Stimulated activated CD4-positive, alpha-beta T cell treated with anti-CD3 and anti-CD28 coated beads, Interleukin-4, amount 100 ng/mL, for 4 hours (primary cell): ENCODE data around the gene CCNI2.

Source experiments
- DNase-seq, 2 experiments: peaks; one replicate each; pipeline ENCODE4 v3.0.0-alpha.2; 2020

The CCNI2 gene

GRCh38 chr5:132750471-132751230 is 3.4 kb downstream of the CCNI2 start:
- DNase-seq: no peak

- no peak for DNase-seq
Observed at GRCh38 chr5:132751444-132751843, 4.2 kb downstream of the CCNI2 start.

- no peak for DNase-seq
Observed at GRCh38 chr5:132751971-132752580, 4.8 kb downstream of the CCNI2 start.

GRCh38 chr5:132752581-132753125 is 5.4 kb downstream of the CCNI2 start:
- no peak for DNase-seq

GRCh38 chr5:132753135-132753987 is 6.1 kb downstream of the CCNI2 start:
- DNase-seq: no peak

- no peak for DNase-seq
Observed at GRCh38 chr5:132754111-132754510, 6.9 kb downstream of the CCNI2 start.

GRCh38 chr5:132754947-132755346 is 7.7 kb downstream of the CCNI2 start:
- DNase-seq: no peak

GRCh38 chr5:132756542-132756941 is 9.3 kb downstream of the CCNI2 start:
- no peak for DNase-seq

- no peak for DNase-seq
Observed at GRCh38 chr5:132758451-132758850, 11.2 kb downstream of the CCNI2 start.

GRCh38 chr5:132759114-132760048 is 12.2 kb downstream of the CCNI2 start:
- DNase-seq: no peak

GRCh38 chr5:132760049-132760420 is 12.8 kb downstream of the CCNI2 start:
- DNase-seq: no peak

- no peak for DNase-seq
Observed at GRCh38 chr5:132760601-132761317, 13.5 kb downstream of the CCNI2 start.

GRCh38 chr5:132761321-132762240 is 14.4 kb downstream of the CCNI2 start:
- no peak for DNase-seq

GRCh38 chr5:132762246-132763000 is 15.2 kb downstream of the CCNI2 start:
- DNase-seq: no peak

GRCh38 chr5:132763181-132764036 is 16.2 kb downstream of the CCNI2 start:
- no peak for DNase-seq

- DNase-seq: no peak
Observed at GRCh38 chr5:132764051-132764450, 16.8 kb downstream of the CCNI2 start.

GRCh38 chr5:132764671-132765238 is 17.5 kb downstream of the CCNI2 start:
- no peak for DNase-seq

- DNase-seq: no peak
Observed at GRCh38 chr5:132765311-132766019, 18.2 kb downstream of the CCNI2 start.
